HUDEP-2 (cell line): ENCODE results near the gene MAP3K4.
A peak's percentile ranks its signal among the peaks of the same experiment; 100 is the strongest.

Experiments used
- DNase-seq, 76 experiments: peaks; one replicate each; lab custom pipeline; 2025; ENCODE audit not compliant: unreplicated experiment in 76 of 76; lab: John Stamatoyannopoulos, UW

Gene MAP3K4

GRCh38 chr6:160998217-160998616 lies 6.6 kb downstream of the MAP3K4 start:
- DNase-seq = no peak

- no peak for DNase-seq
Measured at GRCh38 chr6:160998766-160999165, 7.2 kb downstream of the MAP3K4 start.

GRCh38 chr6:160999516-160999915 lies 7.9 kb downstream of the MAP3K4 start:
- no peak for DNase-seq

GRCh38 chr6:161000632-161001031 lies 9.1 kb downstream of the MAP3K4 start:
- no peak for DNase-seq

- peak in 12 of 76 experiments; percentile 7 to 36 (median 19) for DNase-seq
Measured at GRCh38 chr6:161001421-161001820, 9.9 kb downstream of the MAP3K4 start.

- no peak for DNase-seq
Measured at GRCh38 chr6:161003336-161003735, 11.8 kb downstream of the MAP3K4 start.

GRCh38 chr6:161008245-161008644 lies 16.7 kb downstream of the MAP3K4 start:
- no peak for DNase-seq

- no peak for DNase-seq
Measured at GRCh38 chr6:161009991-161010390, 18.4 kb downstream of the MAP3K4 start.

GRCh38 chr6:161010418-161010817 lies 18.8 kb downstream of the MAP3K4 start:
- no peak for DNase-seq

- no peak for DNase-seq
Measured at GRCh38 chr6:161011492-161012480, 20.2 kb downstream of the MAP3K4 start.

- DNase-seq = peak in 9 of 76 experiments; percentile 9 to 31 (median 20)
Measured at GRCh38 chr6:161013695-161014094, 22.1 kb downstream of the MAP3K4 start.

GRCh38 chr6:161017766-161018564 lies 26.4 kb downstream of the MAP3K4 start:
- DNase-seq = no peak

- DNase-seq = no peak
Measured at GRCh38 chr6:161019324-161019839, 27.8 kb downstream of the MAP3K4 start.

- no peak for DNase-seq
Measured at GRCh38 chr6:161021543-161021942, 30.0 kb downstream of the MAP3K4 start.

- DNase-seq = no peak
Measured at GRCh38 chr6:161021998-161022743, 30.6 kb downstream of the MAP3K4 start.

GRCh38 chr6:161023316-161023715 lies 31.7 kb downstream of the MAP3K4 start:
- DNase-seq = no peak

GRCh38 chr6:161024364-161024920 lies 32.9 kb downstream of the MAP3K4 start:
- DNase-seq = no peak

- no peak for DNase-seq
Measured at GRCh38 chr6:161027385-161027784, 35.8 kb downstream of the MAP3K4 start.

GRCh38 chr6:161029195-161029809 lies 37.7 kb downstream of the MAP3K4 start:
- no peak for DNase-seq
